ENCODE results near the gene COL20A1.

Gene COL20A1

DNA sequence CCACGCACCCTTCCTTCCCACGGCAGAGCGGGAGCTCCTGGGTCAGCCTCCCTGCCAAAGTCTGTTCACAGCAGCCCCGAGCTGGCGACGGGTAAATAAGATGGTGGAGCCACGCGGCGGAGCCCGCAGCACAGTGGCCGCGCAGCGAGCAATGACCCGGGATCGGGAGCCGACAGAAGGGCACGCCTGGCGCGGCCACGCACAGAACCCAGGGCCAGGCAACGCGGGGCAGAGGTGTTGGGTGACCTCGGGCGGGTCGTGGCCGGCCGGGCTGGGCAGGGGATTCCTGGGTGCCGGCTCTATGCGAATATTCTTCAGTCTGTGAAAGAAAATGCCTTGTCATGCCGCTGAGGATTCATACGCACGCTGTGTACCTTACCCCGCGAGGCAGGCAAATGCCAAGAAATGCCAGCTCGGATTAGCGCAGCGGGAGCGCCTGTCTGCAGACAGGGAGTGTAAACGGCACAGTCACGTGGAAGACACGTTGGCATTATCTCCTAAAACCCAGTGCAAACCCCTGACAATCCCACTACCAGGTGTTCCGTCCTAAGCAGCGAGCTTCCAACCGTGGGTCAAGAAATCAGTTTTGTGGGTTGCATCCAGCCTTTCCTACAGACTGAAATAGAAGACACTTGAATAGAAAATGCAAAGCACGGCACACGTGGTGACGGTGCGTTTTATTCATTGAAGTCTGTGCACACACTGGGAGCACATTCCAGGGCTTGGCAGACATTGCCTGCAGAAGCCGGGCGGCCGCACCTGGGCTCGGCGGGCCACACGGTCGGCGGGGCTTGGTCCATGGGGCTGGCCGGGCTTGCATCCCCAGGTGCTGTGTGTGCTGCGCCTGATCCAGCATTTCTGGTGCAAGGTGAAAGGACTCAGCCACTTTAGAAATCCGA is 49.8 kb downstream of the COL20A1 start:
- ATAC-seq: no peak
- no peak for TF ChIP-seq TCF4 (CRISPR knock-in tag; IDR thresholded peaks at IDR 0.05; ENCODE audit: borderline replicate concordance)

DNA sequence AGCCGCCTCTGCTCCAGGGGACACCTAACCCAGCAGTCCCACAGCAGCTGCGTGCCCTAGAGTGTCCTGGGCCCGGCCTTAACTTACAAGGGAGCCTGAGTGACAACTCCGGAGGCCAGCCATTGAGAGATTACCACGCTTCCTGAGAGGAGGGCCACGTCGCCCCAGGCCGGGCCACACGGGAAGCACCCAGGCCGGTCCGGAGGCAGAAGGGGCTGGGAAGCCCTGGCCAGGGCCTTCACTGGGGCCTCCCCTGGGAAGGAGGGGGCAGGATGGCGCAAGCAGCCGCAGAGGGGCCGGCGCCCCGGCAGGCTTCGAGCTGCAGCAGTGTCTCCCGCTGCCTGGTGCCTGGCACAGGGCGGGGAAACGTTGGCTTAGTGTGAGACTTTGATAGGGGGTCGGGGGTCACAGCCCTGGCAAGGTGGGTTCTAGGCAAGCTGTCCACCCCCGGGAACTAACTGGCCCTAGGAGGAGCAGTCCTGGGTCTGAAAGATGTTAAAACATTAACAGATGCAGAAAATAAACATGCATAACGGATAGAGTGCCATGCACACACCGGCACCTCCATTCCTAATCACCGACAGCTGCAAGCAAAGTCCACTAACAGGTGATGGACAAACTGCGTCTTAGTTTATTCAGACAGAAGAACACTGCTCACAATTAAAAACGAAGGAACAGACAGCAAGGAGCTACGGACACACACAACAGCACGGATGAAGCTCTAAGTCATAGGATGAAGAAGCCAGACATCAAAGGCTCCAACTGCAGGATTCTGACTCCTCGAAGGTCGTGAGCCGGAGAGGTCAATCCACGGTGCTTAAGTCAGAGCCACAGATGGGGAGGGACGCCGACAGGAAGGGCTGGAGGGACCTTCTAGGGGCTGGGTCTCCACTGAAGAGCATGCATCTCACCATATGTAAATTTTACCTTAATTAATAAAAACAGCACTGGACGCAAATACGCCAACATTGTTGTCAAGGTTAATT is 50.8 kb downstream of the COL20A1 start:
- TF ChIP-seq SNAI2 (CRISPR knock-in tag; IDR thresholded peaks at IDR 0.05) (no peak), ISL1 (CRISPR knock-in tag; IDR thresholded peaks at IDR 0.05) (no peak), ZNF70 (CRISPR knock-in tag; IDR thresholded peaks at IDR 0.05) (no peak), ZFP30 (CRISPR knock-in tag; IDR thresholded peaks at IDR 0.05) (no peak), ZC3H10 (CRISPR knock-in tag; IDR thresholded peaks at IDR 0.05) (no peak), BACH2 (CRISPR knock-in tag; IDR thresholded peaks at IDR 0.05; ENCODE audit: borderline replicate concordance) (no peak), ESRRG (CRISPR knock-in tag; IDR thresholded peaks at IDR 0.05) (no peak), CSDC2 (CRISPR knock-in tag; IDR thresholded peaks at IDR 0.05) (no peak), ZFP3 (CRISPR knock-in tag; IDR thresholded peaks at IDR 0.05) (no peak), ZNF8 (CRISPR knock-in tag; IDR thresholded peaks at IDR 0.05) (no peak), TCF4 (CRISPR knock-in tag; IDR thresholded peaks at IDR 0.05; ENCODE audit: borderline replicate concordance) (no peak), PPARA (CRISPR knock-in tag; IDR thresholded peaks at IDR 0.05; ENCODE audit: borderline replicate concordance) (no peak), ZNF565 (CRISPR knock-in tag; conservative IDR thresholded peaks at IDR 0.05; ENCODE audit: low read depth) (no peak), TOX (CRISPR knock-in tag; IDR thresholded peaks at IDR 0.05; ENCODE audit: borderline replicate concordance) (no peak), GLIS3 (CRISPR knock-in tag; IDR thresholded peaks at IDR 0.05) (no peak), RARB (CRISPR knock-in tag; IDR thresholded peaks at IDR 0.05) (no peak)
- TF ChIP-seq, protein P1, sequence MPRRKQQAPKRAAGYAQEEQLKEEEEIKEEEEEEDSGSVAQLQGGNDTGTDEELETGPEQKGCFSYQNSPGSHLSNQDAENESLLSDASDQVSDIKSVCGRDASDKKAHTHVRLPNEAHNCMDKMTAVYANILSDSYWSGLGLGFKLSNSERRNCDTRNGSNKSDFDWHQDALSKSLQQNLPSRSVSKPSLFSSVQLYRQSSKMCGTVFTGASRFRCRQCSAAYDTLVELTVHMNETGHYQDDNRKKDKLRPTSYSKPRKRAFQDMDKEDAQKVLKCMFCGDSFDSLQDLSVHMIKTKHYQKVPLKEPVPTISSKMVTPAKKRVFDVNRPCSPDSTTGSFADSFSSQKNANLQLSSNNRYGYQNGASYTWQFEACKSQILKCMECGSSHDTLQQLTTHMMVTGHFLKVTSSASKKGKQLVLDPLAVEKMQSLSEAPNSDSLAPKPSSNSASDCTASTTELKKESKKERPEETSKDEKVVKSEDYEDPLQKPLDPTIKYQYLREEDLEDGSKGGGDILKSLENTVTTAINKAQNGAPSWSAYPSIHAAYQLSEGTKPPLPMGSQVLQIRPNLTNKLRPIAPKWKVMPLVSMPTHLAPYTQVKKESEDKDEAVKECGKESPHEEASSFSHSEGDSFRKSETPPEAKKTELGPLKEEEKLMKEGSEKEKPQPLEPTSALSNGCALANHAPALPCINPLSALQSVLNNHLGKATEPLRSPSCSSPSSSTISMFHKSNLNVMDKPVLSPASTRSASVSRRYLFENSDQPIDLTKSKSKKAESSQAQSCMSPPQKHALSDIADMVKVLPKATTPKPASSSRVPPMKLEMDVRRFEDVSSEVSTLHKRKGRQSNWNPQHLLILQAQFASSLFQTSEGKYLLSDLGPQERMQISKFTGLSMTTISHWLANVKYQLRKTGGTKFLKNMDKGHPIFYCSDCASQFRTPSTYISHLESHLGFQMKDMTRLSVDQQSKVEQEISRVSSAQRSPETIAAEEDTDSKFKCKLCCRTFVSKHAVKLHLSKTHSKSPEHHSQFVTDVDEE (CRISPR knock-in tag; IDR thresholded peaks at IDR 0.05): no peak
- TF ChIP-seq, protein P2, sequence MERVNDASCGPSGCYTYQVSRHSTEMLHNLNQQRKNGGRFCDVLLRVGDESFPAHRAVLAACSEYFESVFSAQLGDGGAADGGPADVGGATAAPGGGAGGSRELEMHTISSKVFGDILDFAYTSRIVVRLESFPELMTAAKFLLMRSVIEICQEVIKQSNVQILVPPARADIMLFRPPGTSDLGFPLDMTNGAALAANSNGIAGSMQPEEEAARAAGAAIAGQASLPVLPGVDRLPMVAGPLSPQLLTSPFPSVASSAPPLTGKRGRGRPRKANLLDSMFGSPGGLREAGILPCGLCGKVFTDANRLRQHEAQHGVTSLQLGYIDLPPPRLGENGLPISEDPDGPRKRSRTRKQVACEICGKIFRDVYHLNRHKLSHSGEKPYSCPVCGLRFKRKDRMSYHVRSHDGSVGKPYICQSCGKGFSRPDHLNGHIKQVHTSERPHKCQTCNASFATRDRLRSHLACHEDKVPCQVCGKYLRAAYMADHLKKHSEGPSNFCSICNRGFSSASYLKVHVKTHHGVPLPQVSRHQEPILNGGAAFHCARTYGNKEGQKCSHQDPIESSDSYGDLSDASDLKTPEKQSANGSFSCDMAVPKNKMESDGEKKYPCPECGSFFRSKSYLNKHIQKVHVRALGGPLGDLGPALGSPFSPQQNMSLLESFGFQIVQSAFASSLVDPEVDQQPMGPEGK (CRISPR knock-in tag; IDR thresholded peaks at IDR 0.05; ENCODE audit: borderline replicate concordance): no peak
- ATAC-seq: no peak

DNA sequence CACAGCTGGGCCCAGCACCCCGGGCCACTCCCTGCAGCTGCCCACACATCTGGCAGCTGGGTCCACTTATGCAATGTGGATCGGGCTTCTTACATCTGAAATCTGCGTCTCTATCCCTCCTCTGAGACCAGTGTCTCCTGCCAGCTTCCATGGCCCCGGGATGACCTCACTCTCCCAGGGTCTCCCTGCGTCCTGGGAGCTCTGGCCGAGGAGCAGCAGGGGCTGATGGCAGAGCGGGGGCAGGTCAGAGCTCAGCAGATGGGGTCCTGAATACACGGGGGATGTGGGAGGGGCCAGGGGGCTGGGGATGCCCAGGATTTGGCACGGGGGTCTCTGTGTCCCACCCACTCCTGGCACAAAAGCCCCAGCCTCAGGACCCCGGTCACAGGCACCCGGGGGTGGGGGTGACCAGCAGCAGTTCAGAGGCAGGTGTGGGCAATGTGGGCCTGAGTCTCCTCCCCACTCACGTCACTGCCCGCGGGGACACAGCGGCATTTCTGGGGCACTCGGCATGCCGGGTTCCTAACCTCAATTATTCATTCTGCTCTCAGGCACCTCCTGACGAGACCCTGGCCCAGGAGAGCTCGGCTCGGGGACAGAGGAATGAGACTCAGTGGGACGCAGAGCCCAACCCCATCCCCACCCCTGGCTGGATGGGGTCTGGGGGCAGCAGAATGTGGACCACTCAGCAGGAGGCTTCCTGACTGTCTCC is 51.8 kb downstream of the COL20A1 start:
- ATAC-seq: no peak
- no peak for TF ChIP-seq ISL1 (CRISPR knock-in tag; IDR thresholded peaks at IDR 0.05)
- TF ChIP-seq, protein P3, sequence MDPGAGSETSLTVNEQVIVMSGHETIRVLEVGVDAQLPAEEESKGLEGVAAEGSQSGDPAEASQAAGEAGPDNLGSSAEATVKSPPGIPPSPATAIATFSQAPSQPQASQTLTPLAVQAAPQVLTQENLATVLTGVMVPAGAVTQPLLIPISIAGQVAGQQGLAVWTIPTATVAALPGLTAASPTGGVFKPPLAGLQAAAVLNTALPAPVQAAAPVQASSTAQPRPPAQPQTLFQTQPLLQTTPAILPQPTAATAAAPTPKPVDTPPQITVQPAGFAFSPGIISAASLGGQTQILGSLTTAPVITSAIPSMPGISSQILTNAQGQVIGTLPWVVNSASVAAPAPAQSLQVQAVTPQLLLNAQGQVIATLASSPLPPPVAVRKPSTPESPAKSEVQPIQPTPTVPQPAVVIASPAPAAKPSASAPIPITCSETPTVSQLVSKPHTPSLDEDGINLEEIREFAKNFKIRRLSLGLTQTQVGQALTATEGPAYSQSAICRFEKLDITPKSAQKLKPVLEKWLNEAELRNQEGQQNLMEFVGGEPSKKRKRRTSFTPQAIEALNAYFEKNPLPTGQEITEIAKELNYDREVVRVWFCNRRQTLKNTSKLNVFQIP (CRISPR knock-in tag; IDR thresholded peaks at IDR 0.05; ENCODE audit: borderline replicate concordance, low read depth): no peak
- TF ChIP-seq, protein P2 (CRISPR knock-in tag; IDR thresholded peaks at IDR 0.05; ENCODE audit: borderline replicate concordance): no peak
- no peak for TF ChIP-seq CSDC2 (CRISPR knock-in tag; IDR thresholded peaks at IDR 0.05)
- TF ChIP-seq SNAI2 (CRISPR knock-in tag; IDR thresholded peaks at IDR 0.05): no peak
- no peak for TF ChIP-seq ARNTL (CRISPR knock-in tag; IDR thresholded peaks at IDR 0.05; ENCODE audit: borderline replicate concordance, low read depth)
- no peak for TF ChIP-seq TOX (CRISPR knock-in tag; IDR thresholded peaks at IDR 0.05; ENCODE audit: borderline replicate concordance)
- no peak for TF ChIP-seq GLIS3 (CRISPR knock-in tag; IDR thresholded peaks at IDR 0.05)
- TF ChIP-seq, protein P4, sequence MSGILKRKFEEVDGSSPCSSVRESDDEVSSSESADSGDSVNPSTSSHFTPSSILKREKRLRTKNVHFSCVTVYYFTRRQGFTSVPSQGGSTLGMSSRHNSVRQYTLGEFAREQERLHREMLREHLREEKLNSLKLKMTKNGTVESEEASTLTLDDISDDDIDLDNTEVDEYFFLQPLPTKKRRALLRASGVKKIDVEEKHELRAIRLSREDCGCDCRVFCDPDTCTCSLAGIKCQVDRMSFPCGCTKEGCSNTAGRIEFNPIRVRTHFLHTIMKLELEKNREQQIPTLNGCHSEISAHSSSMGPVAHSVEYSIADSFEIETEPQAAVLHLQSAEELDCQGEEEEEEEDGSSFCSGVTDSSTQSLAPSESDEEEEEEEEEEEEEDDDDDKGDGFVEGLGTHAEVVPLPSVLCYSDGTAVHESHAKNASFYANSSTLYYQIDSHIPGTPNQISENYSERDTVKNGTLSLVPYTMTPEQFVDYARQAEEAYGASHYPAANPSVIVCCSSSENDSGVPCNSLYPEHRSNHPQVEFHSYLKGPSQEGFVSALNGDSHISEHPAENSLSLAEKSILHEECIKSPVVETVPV (CRISPR knock-in tag; IDR thresholded peaks at IDR 0.05): no peak
- no peak for TF ChIP-seq ZFP30 (CRISPR knock-in tag; IDR thresholded peaks at IDR 0.05)
- TF ChIP-seq OSR1 (CRISPR knock-in tag; IDR thresholded peaks at IDR 0.05): no peak
- TF ChIP-seq RARB (CRISPR knock-in tag; IDR thresholded peaks at IDR 0.05): no peak
- TF ChIP-seq ZNF565 (CRISPR knock-in tag; conservative IDR thresholded peaks at IDR 0.05; ENCODE audit: low read depth): no peak
- no peak for TF ChIP-seq TCF4 (CRISPR knock-in tag; IDR thresholded peaks at IDR 0.05; ENCODE audit: borderline replicate concordance)
- no peak for TF ChIP-seq ZNF8 (CRISPR knock-in tag; IDR thresholded peaks at IDR 0.05)
- TF ChIP-seq BACH2 (CRISPR knock-in tag; IDR thresholded peaks at IDR 0.05; ENCODE audit: borderline replicate concordance): no peak
- no peak for TF ChIP-seq ESRRG (CRISPR knock-in tag; IDR thresholded peaks at IDR 0.05)
- TF ChIP-seq ZNF70 (CRISPR knock-in tag; IDR thresholded peaks at IDR 0.05): no peak
- no peak for TF ChIP-seq PPARA (CRISPR knock-in tag; IDR thresholded peaks at IDR 0.05; ENCODE audit: borderline replicate concordance)
- no peak for TF ChIP-seq ZFP3 (CRISPR knock-in tag; IDR thresholded peaks at IDR 0.05)
